ENCODE data around the gene IPMK. TPM values are rescaled to one million over a fixed set of nuclear protein-coding genes. Genes with fewer than 3 reads are reported as not detected.

IPMK gene
- total RNA-seq (2014; rRNA removed; shearing (Covaris generic)): 4.4 and 5.1 TPM in 2 replicates
- polyA plus RNA-seq (2015; cell fraction: cytosol; rRNA removed): 2.2 and 2.3 TPM in 2 replicates
- 2.2 TPM in 2 replicates for polyA plus RNA-seq (2015; cell fraction: nucleus; rRNA removed)

GRCh38 chr10:58267713-58268453 lies at the start of gene IPMK:
TSS of gene IPMK (minus strand) at chr10:58267894. CDS start at chr10:58267611, 283 bp downstream.
- in situ Hi-C loops (cut with HindIII; ENCODE audit: low pct_unique_long_range_greater_than_20kb, low sequenced_read_pairs): no loop called here
- peak; percentile 83 for DNase-seq (ENCODE audit: low read depth, low spot score)

GRCh38 chr10:58316874-58317273 lies 49.2 kb upstream of the IPMK start:
- in situ Hi-C loops (cut with HindIII; ENCODE audit: low pct_unique_long_range_greater_than_20kb, low sequenced_read_pairs): no loop called here
- DNase-seq (ENCODE audit: low read depth, low spot score): no peak

- DNase-seq (ENCODE audit: low read depth, low spot score): no peak
- in situ Hi-C loops (cut with HindIII; ENCODE audit: low pct_unique_long_range_greater_than_20kb, low sequenced_read_pairs): no loop called here
Observed at GRCh38 chr10:58311026-58311425, 43.3 kb upstream of the IPMK start.

GRCh38 chr10:58307676-58308075 lies 40.0 kb upstream of the IPMK start:
- DNase-seq (ENCODE audit: low read depth, low spot score): no peak
- in situ Hi-C loops (cut with HindIII; ENCODE audit: low pct_unique_long_range_greater_than_20kb, low sequenced_read_pairs): no loop called here

GRCh38 chr10:58305821-58306220 lies 38.1 kb upstream of the IPMK start:
- in situ Hi-C loops (cut with HindIII; ENCODE audit: low pct_unique_long_range_greater_than_20kb, low sequenced_read_pairs): no loop called here
- no peak for DNase-seq (ENCODE audit: low read depth, low spot score)

GRCh38 chr10:58304099-58304633 lies 36.5 kb upstream of the IPMK start:
- DNase-seq (ENCODE audit: low read depth, low spot score): no peak

GRCh38 chr10:58302254-58302653 lies 34.6 kb upstream of the IPMK start:
- no peak for DNase-seq (ENCODE audit: low read depth, low spot score)
- in situ Hi-C loops (cut with HindIII; ENCODE audit: low pct_unique_long_range_greater_than_20kb, low sequenced_read_pairs): no loop called here

More at GRCh38 chr10:58304099-58304633, 36.5 kb upstream of the IPMK start:
- in situ Hi-C loops (cut with HindIII; ENCODE audit: low pct_unique_long_range_greater_than_20kb, low sequenced_read_pairs): no loop called here

GRCh38 chr10:58300676-58301075 lies 33.0 kb upstream of the IPMK start:
- DNase-seq (ENCODE audit: low read depth, low spot score): no peak
- in situ Hi-C loops (cut with HindIII; ENCODE audit: low pct_unique_long_range_greater_than_20kb, low sequenced_read_pairs): no loop called here

GRCh38 chr10:58299580-58299979 lies 31.9 kb upstream of the IPMK start:
- in situ Hi-C loops (cut with HindIII; ENCODE audit: low pct_unique_long_range_greater_than_20kb, low sequenced_read_pairs): no loop called here
- peak; percentile 69 for DNase-seq (ENCODE audit: low read depth, low spot score)

GRCh38 chr10:58293989-58294388 lies 26.3 kb upstream of the IPMK start:
- in situ Hi-C loops (cut with HindIII; ENCODE audit: low pct_unique_long_range_greater_than_20kb, low sequenced_read_pairs): no loop called here
- DNase-seq (ENCODE audit: low read depth, low spot score): no peak

GRCh38 chr10:58291538-58292174 lies 24.0 kb upstream of the IPMK start:
- peak; percentile 68 for DNase-seq (ENCODE audit: low read depth, low spot score)

GRCh38 chr10:58282615-58283014 lies 14.9 kb upstream of the IPMK start:
- in situ Hi-C loops (cut with HindIII; ENCODE audit: low pct_unique_long_range_greater_than_20kb, low sequenced_read_pairs): no loop called here
- no peak for DNase-seq (ENCODE audit: low read depth, low spot score)

More at GRCh38 chr10:58291538-58292174, 24.0 kb upstream of the IPMK start:
- in situ Hi-C loops (cut with HindIII; ENCODE audit: low pct_unique_long_range_greater_than_20kb, low sequenced_read_pairs): no loop called here

GRCh38 chr10:58281092-58281752 lies 13.5 kb upstream of the IPMK start:
- no peak for DNase-seq (ENCODE audit: low read depth, low spot score)
- in situ Hi-C loops (cut with HindIII; ENCODE audit: low pct_unique_long_range_greater_than_20kb, low sequenced_read_pairs): no loop called here

GRCh38 chr10:58280477-58280876 lies 12.8 kb upstream of the IPMK start:
- DNase-seq (ENCODE audit: low read depth, low spot score): no peak
- in situ Hi-C loops (cut with HindIII; ENCODE audit: low pct_unique_long_range_greater_than_20kb, low sequenced_read_pairs): no loop called here

- in situ Hi-C loops (cut with HindIII; ENCODE audit: low pct_unique_long_range_greater_than_20kb, low sequenced_read_pairs): no loop called here
- no peak for DNase-seq (ENCODE audit: low read depth, low spot score)
Observed at GRCh38 chr10:58278962-58279307, 11.2 kb upstream of the IPMK start.

GRCh38 chr10:58278274-58278961 lies 10.7 kb upstream of the IPMK start:
- DNase-seq (ENCODE audit: low read depth, low spot score): no peak
- in situ Hi-C loops (cut with HindIII; ENCODE audit: low pct_unique_long_range_greater_than_20kb, low sequenced_read_pairs): no loop called here

GRCh38 chr10:58275908-58276307 lies 8.2 kb upstream of the IPMK start:
- DNase-seq (ENCODE audit: low read depth, low spot score): no peak
- in situ Hi-C loops (cut with HindIII; ENCODE audit: low pct_unique_long_range_greater_than_20kb, low sequenced_read_pairs): no loop called here

- DNase-seq (ENCODE audit: low read depth, low spot score): no peak
- in situ Hi-C loops (cut with HindIII; ENCODE audit: low pct_unique_long_range_greater_than_20kb, low sequenced_read_pairs): no loop called here
Observed at GRCh38 chr10:58275261-58275660, 7.6 kb upstream of the IPMK start.

All from SK-MEL-5 (cell line).